Endodermal cell (in vitro differentiated cells): ENCODE results near the gene TBC1D20. TPM values are rescaled to one million over a fixed set of nuclear protein-coding genes. Genes with fewer than 3 reads are reported as not detected.

ENCODE experiments used
- DNase-seq: peaks from one replicate; pipeline ENCODE4 v3.0.0-alpha.2; 2017
- H3K27ac ChIP-seq: 2 replicates; pipeline ENCODE4 v1.5.1; 2013; ENCODE audit warnings: mild to moderate bottlenecking, low read depth, low read length, moderate library complexity
- H3K27me3 ChIP-seq: 2 replicates; pipeline ENCODE4 v1.6.1; 2013; ENCODE audit warnings: mild to moderate bottlenecking, low read length, moderate library complexity; ENCODE audit not compliant: insufficient read depth, control insufficient read depth, poor library complexity, severe bottlenecking
- H3K36me3 ChIP-seq: 2 replicates; pipeline ENCODE4 v1.7.0; 2013; ENCODE audit warnings: mild to moderate bottlenecking, low read length, moderate library complexity; ENCODE audit not compliant: control insufficient read depth, insufficient read depth
- H3K4me1 ChIP-seq: one replicate; pipeline ENCODE4 v1.7.0; 2013; ENCODE audit warnings: low read length; ENCODE audit not compliant: control insufficient read depth, insufficient read depth
- H3K4me3 ChIP-seq: 2 replicates; pipeline ENCODE4 v1.5.1; 2013; ENCODE audit warnings: mild to moderate bottlenecking, low read length, moderate library complexity
- H3K9ac ChIP-seq: 2 replicates; pipeline ENCODE4 v1.6.1; 2013; ENCODE audit warnings: mild to moderate bottlenecking, low read length, moderate library complexity; ENCODE audit not compliant: poor library complexity, severe bottlenecking; ENCODE audit errors: extremely low read depth
- H3K9me3 ChIP-seq: 2 replicates; pipeline ENCODE4 v1.6.1; 2013; ENCODE audit warnings: mild to moderate bottlenecking, low read length, moderate library complexity; ENCODE audit not compliant: control insufficient read depth
- H3K27ac Mint-ChIP-seq: 2 replicates; pipeline ENCODE4 v1.8.0; 2020; ENCODE audit warnings: mixed read lengths
- H3K27me3 Mint-ChIP-seq: 2 replicates; pipeline ENCODE4 v1.8.0; 2021; ENCODE audit warnings: mild to moderate bottlenecking, mixed read lengths; ENCODE audit not compliant: insufficient read depth
- H3K36me3 Mint-ChIP-seq: 2 replicates; pipeline ENCODE4 v1.8.0; 2020; ENCODE audit warnings: low read depth, mixed read lengths
- H3K4me1 Mint-ChIP-seq: 2 replicates; pipeline ENCODE4 v1.8.0; 2020; ENCODE audit warnings: mixed read lengths
- H3K4me3 Mint-ChIP-seq: 2 replicates; pipeline ENCODE4 v1.8.0; 2020; ENCODE audit warnings: mild to moderate bottlenecking, moderate library complexity, mixed read lengths
- H3K9me3 Mint-ChIP-seq: 2 replicates; pipeline ENCODE4 v1.8.0; 2020; ENCODE audit warnings: mild to moderate bottlenecking, mixed read lengths
- CTCF ChIP-seq: fragments of 200-600 bp; sonication (generic); conservative IDR thresholded peaks from 2 replicates; pipeline ENCODE4 v1.5.0; 2021; ENCODE audit warnings: antibody characterized with exemption, mild to moderate bottlenecking
- WGBS, 2 experiments: methylation state at CpG; one replicate each; pipeline versions ENCODE4 v1.1.5 to v1.1.7; 2013; ENCODE audit warnings: missing lambda C conversion rate in 2 of 2, mixed read lengths in 1 of 2; ENCODE audit not compliant: insufficient coverage in 1 of 2, insufficient read length in 1 of 2; 5-methylcytosine and 5-hydroxymethylcytosine counted together
- total RNA-seq, 2 donors: library from RNA; stranded (reverse); fragmentation: NEBNext Ultra II Directional in 1 of 2; extraction: Animal tissue kit (Norgen Biotek cat#: 25700) in 1 of 2; gene quantifications; 2 replicates in 1 of 2; 3 replicates in 1 of 2; pipeline ENCODE4 v1.2.1, GENCODE V29; 2021

TBC1D20 gene
- total RNA-seq, 2 donors from 2014 or later = 24.9 to 28.0 TPM

DNA sequence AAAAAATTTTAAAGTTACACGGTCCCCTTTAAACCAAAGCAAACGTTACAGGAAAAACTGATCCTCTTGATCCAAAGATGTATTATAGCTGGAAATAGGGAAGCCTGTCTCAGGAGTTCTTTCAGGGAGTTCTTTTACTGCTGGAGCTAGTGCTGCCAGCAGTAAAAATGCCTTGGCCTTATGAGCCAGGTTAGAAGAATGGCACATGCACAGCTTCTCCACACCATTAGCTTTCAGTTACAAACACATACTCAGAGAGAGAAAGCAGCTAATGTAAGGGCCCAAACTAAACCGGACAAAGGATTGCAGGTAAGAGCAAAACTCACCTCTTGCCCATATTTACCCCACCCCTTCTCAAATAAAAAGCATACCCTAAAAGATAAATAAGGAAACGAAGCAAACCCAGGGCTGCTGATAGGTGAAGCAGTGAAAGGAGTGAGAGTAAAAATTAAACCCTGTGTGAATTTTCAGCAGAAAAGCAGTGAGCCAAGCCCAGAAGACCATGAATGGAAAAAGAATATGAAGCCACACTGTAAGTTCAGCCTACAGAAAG lies 19.0 kb downstream of the TBC1D20 start:
- 90 to 93% methylated on average over 2 to 4 of the region's 4 CpGs for WGBS, 2 experiments
- Histone ChIP-seq H3K27ac (no peak overlapping the region), H3K9ac (no peak overlapping the region), H3K36me3 (peaks cover 83% of the 10 kb centered on the region), H3K4me3 (no peak overlapping the region), H3K9me3 (no peaks in the 10 kb centered on the region), H3K4me1 (no peaks in the 10 kb centered on the region), H3K27me3 (no peaks in the 10 kb centered on the region)
- no peak for TF ChIP-seq CTCF
- Mint-ChIP-seq H3K27ac (no peak overlapping the region), H3K27me3 (no peaks in the 10 kb centered on the region), H3K9me3 (no peaks in the 10 kb centered on the region), H3K4me3 (no peak overlapping the region), H3K36me3 (peaks cover 77% of the 10 kb centered on the region), H3K4me1 (no peaks in the 10 kb centered on the region)
- DNase-seq = no peak

- Mint-ChIP-seq H3K36me3 (peaks cover 84% of the 10 kb centered on the region), H3K9me3 (no peaks in the 10 kb centered on the region), H3K4me1 (no peaks in the 10 kb centered on the region), H3K4me3 (no peak overlapping the region), H3K27ac (no peak overlapping the region), H3K27me3 (no peaks in the 10 kb centered on the region)
- H3K27me3 ChIP-seq = no peaks in the 10 kb centered on the region
- 95 to 98% methylated on average over 13 of the region's 13 CpGs for WGBS, 2 experiments
- H3K4me1 ChIP-seq = no peaks in the 10 kb centered on the region
- H3K9me3 ChIP-seq = no peaks in the 10 kb centered on the region
- no peak overlapping the region for H3K27ac ChIP-seq
- no peak overlapping the region for H3K4me3 ChIP-seq
- TF ChIP-seq CTCF = no peak
- peaks cover 89% of the 10 kb centered on the region for H3K36me3 ChIP-seq
- no peak overlapping the region for H3K9ac ChIP-seq
- DNase-seq = no peak
These were observed 21.7 kb downstream of the TBC1D20 start for GRCh38 chr20:440636-441035.

DNA sequence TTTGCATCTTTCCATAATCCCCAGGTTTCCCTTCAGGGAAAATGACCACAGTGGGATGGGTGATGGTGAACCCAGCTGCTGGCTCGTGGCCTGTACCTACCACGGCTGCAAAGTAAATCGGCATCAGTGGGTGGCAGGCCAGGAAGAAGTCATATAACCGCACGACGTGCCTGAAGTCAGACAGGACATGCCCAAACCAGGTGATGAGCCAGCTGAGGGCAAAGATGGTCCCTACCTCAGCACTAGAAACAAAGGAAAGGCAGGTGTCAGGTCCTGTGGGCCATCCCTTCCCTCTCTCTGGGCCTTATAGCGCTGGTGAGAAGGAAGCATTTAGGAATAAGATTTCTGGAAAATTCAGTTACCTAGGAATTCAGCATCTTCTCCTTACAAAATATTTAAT lies 22.2 kb downstream of the TBC1D20 start:
- H3K36me3 ChIP-seq = peaks cover 89% of the 10 kb centered on the region
- Mint-ChIP-seq H3K36me3 (peaks cover 83% of the 10 kb centered on the region), H3K27me3 (no peaks in the 10 kb centered on the region), H3K4me3 (no peak overlapping the region), H3K27ac (no peak overlapping the region), H3K4me1 (no peaks in the 10 kb centered on the region), H3K9me3 (no peaks in the 10 kb centered on the region)
- H3K27me3 ChIP-seq = no peaks in the 10 kb centered on the region
- 98% methylated on average over 7 of the region's 7 CpGs for WGBS, 2 experiments
- H3K9me3 ChIP-seq = no peaks in the 10 kb centered on the region
- TF ChIP-seq CTCF = no peak
- H3K4me1 ChIP-seq = no peaks in the 10 kb centered on the region
- H3K9ac ChIP-seq = no peak overlapping the region
- no peak for DNase-seq
- no peak overlapping the region for H3K27ac ChIP-seq
- H3K4me3 ChIP-seq = no peak overlapping the region
